Effector memory CD8-positive, alpha-beta T cell (primary cell): ENCODE results near the gene PITPNM2.

Experiments used
- ATAC-seq: fragments of 150-1000 bp; cut with Tn5 transposase; replicated peaks from 2 replicates; pipeline ENCODE4 v1.10.0; 2021; ENCODE audit warnings: mild to moderate bottlenecking, moderate library complexity
- DNase-seq, 3 experiments: peaks; one replicate each; pipeline ENCODE4 v3.0.0; 2021
- H3K27ac Mint-ChIP-seq, 2 donors: one replicate each; pipeline ENCODE4 v1.8.0; 2022; ENCODE audit warnings: mild to moderate bottlenecking in 2 of 2, mixed read lengths in 2 of 2, moderate library complexity in 2 of 2
- H3K27me3 Mint-ChIP-seq, 2 donors: one replicate each; pipeline ENCODE4 v1.8.0; 2022; ENCODE audit warnings: mixed read lengths in 2 of 2
- H3K36me3 Mint-ChIP-seq: one replicate; pipeline ENCODE4 v1.8.0; 2022; ENCODE audit warnings: mild to moderate bottlenecking, moderate library complexity, mixed read lengths; ENCODE audit not compliant: insufficient read depth
- H3K4me1 Mint-ChIP-seq, 2 donors: one replicate each; pipeline ENCODE4 v1.8.0; 2022; ENCODE audit warnings: low read depth in 2 of 2, mixed read lengths in 2 of 2
- H3K4me3 Mint-ChIP-seq, 2 donors: one replicate each; pipeline ENCODE4 v1.8.0; 2022; ENCODE audit warnings: mild to moderate bottlenecking in 2 of 2, mixed read lengths in 2 of 2, moderate library complexity in 2 of 2
- H3K9me3 Mint-ChIP-seq, 2 donors: one replicate each; pipeline ENCODE4 v1.8.0; 2022; ENCODE audit warnings: mixed read lengths in 2 of 2
- total RNA-seq, 9 experiments: gene quantifications; one replicate each; lab custom pipeline; 2026; lab: John Stamatoyannopoulos, UW

The PITPNM2 gene
- 8.9 to 20.8 (median 11.6) reads per million in 9 experiments for total RNA-seq

GRCh38 chr12:123150744-123151456 lies at the start of gene PITPNM2:
TSS of gene PITPNM2 (minus strand) at chr12:123151090. CDS start at chr12:123034590, 116,500 bp downstream.
- peaks cover 5% of the 10 kb centered on the region for H3K36me3 Mint-ChIP-seq
- peaks cover 16% of the 10 kb centered on the region in 2 donors for H3K4me1 Mint-ChIP-seq
- H3K27me3 Mint-ChIP-seq: peaks cover 0 to 10% of the 10 kb centered on the region in 2 donors
- ATAC-seq: peak; percentile 91
- DNase-seq: peak; percentile 40 to 53 (median 52)
- H3K27ac Mint-ChIP-seq: peak within 1 kb of the TSS; percentile 44 to 79
- H3K4me3 Mint-ChIP-seq: peak within 1 kb of the TSS; percentile 77 to 89
- no peaks in the 10 kb centered on the region for H3K9me3 Mint-ChIP-seq

- Mint-ChIP-seq H3K36me3 (peaks cover 61% of the 10 kb centered on the region), H3K9me3 (no peaks in the 10 kb centered on the region), H3K27ac (peak overlapping the region; percentile 69 to 90), H3K27me3 (no peaks in the 10 kb centered on the region), H3K4me3 (no peak overlapping the region), H3K4me1 (peaks cover 4% of the 10 kb centered on the region in 2 donors)
- no peak for ATAC-seq
- no peak for DNase-seq
Measured at GRCh38 chr12:123200414-123200813, 49.5 kb upstream of the PITPNM2 start.

- DNase-seq (no peak), ATAC-seq (no peak)
- Mint-ChIP-seq H3K27ac (peak overlapping the region; percentile 69 to 90), H3K27me3 (no peaks in the 10 kb centered on the region), H3K36me3 (peaks cover 62% of the 10 kb centered on the region), H3K4me1 (peaks cover 4% of the 10 kb centered on the region in 2 donors), H3K4me3 (no peak overlapping the region), H3K9me3 (no peaks in the 10 kb centered on the region)
Measured at GRCh38 chr12:123199936-123200335, 49.0 kb upstream of the PITPNM2 start.

- Mint-ChIP-seq H3K27me3 (no peaks in the 10 kb centered on the region), H3K27ac (no peak overlapping the region), H3K36me3 (peaks cover 56% of the 10 kb centered on the region), H3K4me1 (no peaks in the 10 kb centered on the region), H3K4me3 (no peak overlapping the region), H3K9me3 (no peaks in the 10 kb centered on the region)
- ATAC-seq: no peak
- DNase-seq: no peak
Measured at GRCh38 chr12:123187637-123188036, 36.7 kb upstream of the PITPNM2 start.

GRCh38 chr12:123180171-123180570 lies 29.3 kb upstream of the PITPNM2 start:
- DNase-seq: no peak
- H3K4me3 Mint-ChIP-seq: no peak overlapping the region
- ATAC-seq: no peak
- H3K27ac Mint-ChIP-seq: peak overlapping the region in 1 of 2 donors; percentile 25
- H3K9me3 Mint-ChIP-seq: no peaks in the 10 kb centered on the region
- no peaks in the 10 kb centered on the region for H3K4me1 Mint-ChIP-seq
- H3K27me3 Mint-ChIP-seq: no peaks in the 10 kb centered on the region
- H3K36me3 Mint-ChIP-seq: peaks cover 53% of the 10 kb centered on the region

GRCh38 chr12:123171967-123172366 lies 21.1 kb upstream of the PITPNM2 start:
- DNase-seq (no peak), ATAC-seq (no peak)
- Mint-ChIP-seq H3K27ac (peak overlapping the region in 1 of 2 donors; percentile 12), H3K4me1 (peaks cover 4 to 9% of the 10 kb centered on the region in 2 donors), H3K4me3 (no peak overlapping the region), H3K9me3 (no peaks in the 10 kb centered on the region), H3K36me3 (peaks cover 42% of the 10 kb centered on the region), H3K27me3 (no peaks in the 10 kb centered on the region)

GRCh38 chr12:123167329-123167728 lies 16.4 kb upstream of the PITPNM2 start:
- Mint-ChIP-seq H3K36me3 (peaks cover 44% of the 10 kb centered on the region), H3K27ac (peak overlapping the region; percentile 41 to 56), H3K4me3 (no peak overlapping the region), H3K27me3 (no peaks in the 10 kb centered on the region), H3K9me3 (no peaks in the 10 kb centered on the region), H3K4me1 (peaks cover 4 to 9% of the 10 kb centered on the region in 2 donors)
- ATAC-seq (no peak), DNase-seq (no peak)

- Mint-ChIP-seq H3K27me3 (no peaks in the 10 kb centered on the region), H3K4me3 (no peak overlapping the region), H3K27ac (no peak overlapping the region), H3K36me3 (peaks cover 47% of the 10 kb centered on the region), H3K4me1 (peaks cover 4 to 9% of the 10 kb centered on the region in 2 donors), H3K9me3 (no peaks in the 10 kb centered on the region)
- ATAC-seq (no peak), DNase-seq (no peak)
Measured at GRCh38 chr12:123165537-123165936, 14.6 kb upstream of the PITPNM2 start.

GRCh38 chr12:123164710-123165261 lies 13.9 kb upstream of the PITPNM2 start:
- H3K36me3 Mint-ChIP-seq: peaks cover 53% of the 10 kb centered on the region
- peaks cover 4 to 9% of the 10 kb centered on the region in 2 donors for H3K4me1 Mint-ChIP-seq
- DNase-seq (no peak), ATAC-seq (no peak)
- no peaks in the 10 kb centered on the region for H3K9me3 Mint-ChIP-seq
- no peak overlapping the region for H3K4me3 Mint-ChIP-seq
- no peak overlapping the region for H3K27ac Mint-ChIP-seq
- no peaks in the 10 kb centered on the region for H3K27me3 Mint-ChIP-seq

GRCh38 chr12:123164222-123164621 lies 13.3 kb upstream of the PITPNM2 start:
- Mint-ChIP-seq H3K9me3 (no peaks in the 10 kb centered on the region), H3K36me3 (peaks cover 55% of the 10 kb centered on the region), H3K27me3 (no peaks in the 10 kb centered on the region), H3K27ac (no peak overlapping the region), H3K4me1 (peaks cover 4 to 9% of the 10 kb centered on the region in 2 donors), H3K4me3 (no peak overlapping the region)
- ATAC-seq (no peak), DNase-seq (no peak)

- Mint-ChIP-seq H3K36me3 (peaks cover 58% of the 10 kb centered on the region), H3K27ac (no peak overlapping the region), H3K9me3 (no peaks in the 10 kb centered on the region), H3K4me3 (no peak overlapping the region), H3K4me1 (peaks cover 3 to 4% of the 10 kb centered on the region in 2 donors), H3K27me3 (no peaks in the 10 kb centered on the region)
- ATAC-seq (no peak), DNase-seq (no peak)
Measured at GRCh38 chr12:123163227-123163626, 12.3 kb upstream of the PITPNM2 start.

- Mint-ChIP-seq H3K4me1 (no peaks in the 10 kb centered on the region), H3K36me3 (peaks cover 58% of the 10 kb centered on the region), H3K27ac (no peak overlapping the region), H3K9me3 (no peaks in the 10 kb centered on the region), H3K4me3 (no peak overlapping the region), H3K27me3 (no peaks in the 10 kb centered on the region)
- DNase-seq (no peak), ATAC-seq (no peak)
Measured at GRCh38 chr12:123160801-123161487, 10.1 kb upstream of the PITPNM2 start.

GRCh38 chr12:123153906-123154305 lies 3.0 kb upstream of the PITPNM2 start:
- Mint-ChIP-seq H3K36me3 (peaks cover 5% of the 10 kb centered on the region), H3K27me3 (peaks cover 0 to 10% of the 10 kb centered on the region in 2 donors), H3K4me1 (peaks cover 11 to 14% of the 10 kb centered on the region in 2 donors), H3K4me3 (no peak overlapping the region), H3K9me3 (no peaks in the 10 kb centered on the region), H3K27ac (no peak overlapping the region)
- no peak for DNase-seq
- ATAC-seq: no peak
